ENCODE results near the gene NMUR1. TPM values are rescaled to one million over a fixed set of nuclear protein-coding genes. Genes with fewer than 3 reads are reported as not detected.
A peak's percentile ranks its signal among the peaks of the same experiment; 100 is the strongest.

Gene NMUR1
- total RNA-seq, 1 experiment from 2014 or later = not detected

DNA sequence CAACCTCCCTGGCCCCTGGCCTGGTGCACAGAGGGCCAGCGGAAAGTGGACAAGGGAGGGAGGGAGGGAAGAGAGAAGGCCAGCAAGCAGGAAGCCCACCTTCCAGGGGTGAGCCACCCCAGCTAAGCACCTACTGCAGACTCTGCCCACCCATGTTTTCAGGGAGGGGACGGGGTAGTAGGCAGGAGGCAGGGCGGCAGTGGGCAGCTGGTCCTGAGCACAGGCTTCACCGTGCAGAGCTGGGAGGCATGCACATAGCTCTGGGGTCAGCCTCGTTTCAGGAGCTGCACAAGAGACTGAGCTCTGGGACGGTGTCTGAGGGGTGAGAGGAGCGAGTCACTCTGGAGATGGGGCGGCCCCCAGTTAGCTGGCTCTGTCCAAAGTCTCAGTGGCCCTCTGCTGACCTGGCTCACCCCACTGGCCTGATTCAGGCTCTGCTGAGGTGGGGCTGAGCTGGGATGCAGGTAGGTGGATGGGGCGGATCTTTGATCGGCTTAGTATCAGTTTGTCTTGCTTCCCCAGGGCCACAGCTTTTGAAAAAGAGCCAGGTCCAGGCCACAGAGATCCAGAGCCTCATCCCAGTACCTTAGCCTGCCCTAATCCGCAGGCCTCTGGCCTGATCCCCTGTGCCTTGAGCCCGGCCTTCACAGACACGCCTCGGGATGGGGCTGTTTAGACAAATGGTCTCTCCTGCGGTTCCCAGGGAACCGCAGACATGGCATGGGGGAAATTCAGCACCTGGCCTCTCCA, 3.7 kb downstream of the NMUR1 start:
- DNase-seq (ENCODE audit: low read depth) = no peak

DNA sequence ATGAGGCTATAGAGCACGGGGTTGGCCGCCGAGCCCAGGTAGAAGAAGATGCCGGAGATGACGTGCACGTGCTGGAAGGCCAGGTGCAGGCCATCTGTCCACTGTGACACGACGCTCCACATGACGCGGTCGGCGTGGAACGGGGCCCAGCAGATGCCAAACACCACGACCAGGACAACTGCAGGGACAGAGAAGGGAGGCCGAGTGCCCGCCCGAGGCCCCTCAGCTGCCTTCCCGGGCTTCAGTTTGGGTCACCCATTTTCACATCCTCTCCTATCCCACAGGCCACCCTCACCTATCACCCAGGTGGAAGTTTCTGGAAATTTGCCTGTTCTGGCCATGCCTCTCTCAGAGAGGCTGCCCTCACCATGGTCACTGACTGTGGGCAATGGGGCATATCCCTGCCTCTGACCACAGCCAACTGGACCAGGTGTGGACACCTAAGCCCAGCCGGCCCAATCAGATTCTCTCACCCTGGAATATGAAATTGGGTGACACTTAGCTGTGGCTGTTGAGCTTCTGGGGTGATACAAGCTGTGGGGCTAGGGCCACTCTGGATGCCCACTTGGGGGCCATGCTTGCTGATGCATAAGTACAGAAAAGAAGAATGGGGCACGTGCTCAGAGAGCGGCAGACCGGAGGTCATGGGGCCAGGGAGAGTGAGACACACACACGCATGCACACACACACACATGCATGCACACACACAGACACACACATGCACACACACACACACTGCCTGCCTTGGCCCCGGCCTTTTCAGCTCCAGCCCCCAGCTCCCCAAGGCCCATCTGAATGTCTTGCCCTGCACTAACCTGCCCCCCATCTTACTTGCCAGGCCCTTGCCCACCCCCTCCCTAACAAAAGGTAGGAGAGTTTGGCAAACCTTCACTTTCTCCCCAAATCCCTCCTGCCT, 4.7 kb downstream of the NMUR1 start:
- DNase-seq (ENCODE audit: low read depth) = no peak

GRCh38 chr2:231524477-231525247, 5.6 kb downstream of the NMUR1 start:
- DNase-seq (ENCODE audit: low read depth) = no peak

DNA sequence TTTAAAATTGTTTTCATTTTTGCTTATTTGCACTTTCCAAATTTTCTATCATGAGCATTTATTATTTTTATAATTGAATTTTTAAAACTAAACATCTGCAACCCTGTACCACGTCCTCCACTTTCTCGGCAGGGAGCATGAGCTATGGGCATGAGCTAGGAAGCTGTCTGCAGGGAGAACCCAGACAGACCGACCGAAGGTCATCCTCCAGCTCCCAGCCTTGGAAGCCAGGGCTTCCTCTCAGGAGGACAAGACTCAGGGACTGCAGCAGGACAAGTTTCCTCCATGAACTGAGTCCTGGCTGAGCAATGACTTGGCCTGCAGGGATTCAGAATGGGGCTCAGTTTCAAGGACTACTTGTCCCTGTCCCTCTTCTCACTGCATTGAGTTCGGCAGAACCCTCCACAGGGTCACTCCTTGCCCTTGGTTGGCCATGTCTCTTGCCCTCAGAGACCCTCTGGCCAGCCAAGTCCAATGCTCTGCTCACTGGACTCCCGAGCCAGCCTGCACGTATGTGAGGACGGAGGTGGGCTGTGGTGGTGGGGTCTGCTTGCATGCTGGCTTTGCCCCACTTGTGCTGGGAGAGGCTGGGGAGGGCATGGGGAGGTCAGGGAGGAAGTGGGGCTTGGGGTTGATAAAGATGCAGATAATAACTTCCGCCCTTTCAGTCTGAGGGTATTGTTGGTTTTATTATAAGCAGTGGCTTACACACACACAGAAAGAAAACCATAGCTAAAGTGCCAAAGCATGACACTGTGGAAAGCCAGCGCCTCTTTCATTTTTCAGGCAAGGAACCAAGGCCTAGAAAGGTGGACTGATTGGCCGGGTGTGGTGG, 6.6 kb downstream of the NMUR1 start:
- DNase-seq (ENCODE audit: low read depth) = no peak

- DNase-seq (ENCODE audit: low read depth) = peak; percentile 67
Measured at GRCh38 chr2:231522418-231523180, 7.6 kb downstream of the NMUR1 start.

GRCh38 chr2:231521443-231521842, 8.8 kb downstream of the NMUR1 start:
- no peak for DNase-seq (ENCODE audit: low read depth)

DNA sequence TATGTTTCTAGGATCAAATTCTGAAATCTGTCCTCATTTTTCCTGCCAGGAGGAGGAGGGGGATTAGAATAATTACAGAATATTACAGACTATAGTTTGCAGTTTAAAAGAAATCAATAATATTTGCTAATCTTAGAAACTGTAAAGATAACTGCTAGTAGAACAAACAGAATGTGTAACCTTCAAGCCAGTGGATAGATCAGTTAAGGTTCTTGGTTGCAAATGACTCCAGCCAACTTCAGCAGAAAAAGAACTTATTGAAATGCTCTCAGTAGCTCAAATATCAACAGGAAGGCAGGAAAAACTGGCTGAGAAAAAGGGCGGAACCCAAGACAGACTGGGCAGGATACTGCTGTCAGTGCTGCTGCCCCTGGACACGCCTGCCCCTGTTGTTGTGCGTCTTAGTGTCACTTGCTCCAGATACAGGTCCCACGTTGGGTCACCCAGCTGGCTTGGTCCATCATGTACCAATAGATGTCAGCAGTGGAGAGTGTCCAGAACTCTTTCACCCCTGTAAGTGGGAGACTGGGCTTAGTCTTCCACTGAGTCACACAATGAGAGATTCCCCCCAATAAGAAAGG, 10.2 kb downstream of the NMUR1 start:
- no peak for DNase-seq (ENCODE audit: low read depth)

DNA sequence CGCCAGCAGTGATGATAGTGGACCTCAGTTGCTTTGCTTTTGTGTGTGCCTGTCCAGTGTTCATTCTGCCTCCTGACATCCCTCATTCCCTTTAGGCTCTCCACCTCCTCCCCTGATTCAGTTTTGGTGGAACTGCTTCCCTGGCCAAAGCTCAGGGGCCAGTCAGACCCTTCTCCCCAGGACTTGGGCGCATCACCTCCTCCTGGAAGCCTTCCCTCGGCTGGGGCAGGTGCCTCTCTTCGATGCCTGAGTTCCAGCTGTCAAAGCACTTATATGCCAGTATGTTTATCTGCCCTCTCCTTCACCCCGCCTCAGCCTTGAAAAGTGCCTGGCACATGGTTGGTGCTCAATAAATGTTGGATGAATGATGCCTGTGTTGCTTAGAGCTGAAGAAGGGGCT, 11.5 kb downstream of the NMUR1 start:
- no peak for DNase-seq (ENCODE audit: low read depth)

GRCh38 chr2:231515603-231516002, 14.6 kb downstream of the NMUR1 start:
- no peak for DNase-seq (ENCODE audit: low read depth)

- no peak for DNase-seq (ENCODE audit: low read depth)
Measured at GRCh38 chr2:231514951-231515297, 15.3 kb downstream of the NMUR1 start.

- peak; percentile 97 for DNase-seq (ENCODE audit: low read depth)
Measured at GRCh38 chr2:231514225-231514950, 15.9 kb downstream of the NMUR1 start.

- DNase-seq (ENCODE audit: low read depth) = no peak
Measured at GRCh38 chr2:231513746-231514224, 16.5 kb downstream of the NMUR1 start.

DNA sequence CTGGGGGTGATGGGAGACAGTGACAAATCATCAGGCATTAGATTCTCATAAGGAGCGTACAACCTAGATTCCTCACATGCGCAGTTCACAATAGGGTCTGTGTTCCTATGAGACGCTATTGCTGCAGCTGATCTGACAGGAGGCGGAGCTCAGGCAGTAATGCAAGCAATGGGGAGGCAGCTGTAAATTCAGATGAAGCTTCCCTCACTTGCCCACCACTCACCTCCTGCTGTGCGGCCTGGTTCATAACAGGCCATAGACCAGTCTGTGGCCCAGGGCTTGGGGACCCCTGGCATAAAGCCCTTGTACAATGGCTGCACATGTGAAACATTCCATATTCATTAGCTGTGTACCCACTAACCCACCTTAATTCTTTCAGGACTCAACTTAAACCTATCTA, 18.0 kb downstream of the NMUR1 start:
- DNase-seq (ENCODE audit: low read depth) = peak; percentile 69

DNA sequence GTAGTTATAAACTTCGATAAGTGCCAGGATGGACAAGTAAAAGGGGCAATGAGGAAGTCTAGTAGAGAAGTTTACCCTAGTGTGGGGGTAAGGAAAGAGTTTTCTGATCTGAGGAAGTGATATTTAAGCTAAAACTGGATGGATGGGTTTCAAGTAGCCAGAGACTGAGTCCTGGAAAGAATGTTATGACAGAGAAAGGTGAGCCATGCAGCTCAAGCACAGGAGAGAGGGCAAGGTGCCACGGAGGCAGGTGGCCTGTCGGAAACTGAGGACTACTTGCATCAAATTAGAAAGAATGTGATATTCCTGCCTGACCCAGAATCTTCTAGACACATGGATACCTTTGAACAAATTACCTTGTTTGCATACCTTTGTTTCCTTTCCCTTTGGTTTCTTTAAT, 26.5 kb downstream of the NMUR1 start:
- no peak for DNase-seq (ENCODE audit: low read depth)

DNA sequence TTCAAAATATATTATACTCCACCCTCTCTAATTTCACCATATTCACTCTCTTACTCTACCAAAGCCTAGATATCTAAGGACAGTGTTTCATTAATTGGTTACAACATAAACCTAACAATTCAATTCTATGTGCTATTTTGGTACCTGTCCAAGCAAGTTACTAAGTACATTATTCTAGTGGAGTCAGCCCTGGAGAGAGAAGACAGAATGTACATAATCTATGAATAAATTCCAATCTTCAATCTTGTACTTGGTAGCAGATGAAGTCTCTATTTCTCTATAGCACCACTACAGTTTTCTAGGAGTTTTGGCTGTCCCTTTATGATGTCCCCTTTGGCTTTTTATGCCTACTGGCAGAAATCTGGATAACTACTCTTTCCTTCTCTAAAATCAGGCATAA, 27.6 kb downstream of the NMUR1 start:
- DNase-seq (ENCODE audit: low read depth) = no peak

- no peak for DNase-seq (ENCODE audit: low read depth)
Measured at GRCh38 chr2:231497651-231498050, 32.6 kb downstream of the NMUR1 start.

- no peak for DNase-seq (ENCODE audit: low read depth)
Measured at GRCh38 chr2:231494669-231495068, 35.6 kb downstream of the NMUR1 start.

DNA sequence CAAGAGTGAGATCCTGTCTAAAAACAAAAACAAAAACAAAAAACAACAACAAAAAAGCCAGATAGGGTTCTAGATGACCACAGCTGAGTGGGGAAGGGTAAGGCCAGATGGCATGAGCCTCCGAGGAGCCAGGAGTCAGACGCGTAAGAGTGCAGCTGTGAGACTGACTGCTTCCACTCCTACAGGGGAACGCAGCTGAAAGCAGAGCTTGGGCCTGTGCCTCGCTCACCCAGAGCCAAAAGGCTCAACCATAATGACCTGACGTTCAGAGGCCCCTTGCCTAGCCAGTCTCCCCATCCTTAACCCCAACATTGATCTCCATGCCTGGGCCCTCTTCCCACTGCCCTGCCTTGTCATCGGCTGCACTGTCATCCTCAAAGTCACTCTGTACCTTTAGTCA, 39.4 kb downstream of the NMUR1 start:
- DNase-seq (ENCODE audit: low read depth) = no peak

DNA sequence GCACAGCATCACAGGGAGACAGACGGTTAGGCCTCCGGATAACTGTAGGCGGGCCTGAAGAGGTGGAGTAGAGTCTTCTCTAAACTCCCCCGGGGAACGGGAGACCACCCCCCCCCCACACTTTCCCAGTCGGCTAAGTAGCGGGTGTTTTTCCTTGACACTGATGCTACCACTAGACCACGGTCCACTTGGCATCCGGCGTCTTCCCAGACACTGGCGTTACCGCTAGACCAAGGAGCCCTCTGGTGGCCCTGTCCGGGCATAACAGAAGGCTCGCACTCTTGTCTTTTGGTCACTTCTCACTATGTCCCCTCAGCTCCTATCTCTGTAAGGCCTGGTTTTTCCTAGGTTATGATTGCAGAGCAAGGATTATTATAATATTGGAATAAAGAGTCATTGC, 40.3 kb downstream of the NMUR1 start:
- peak; percentile 20 for DNase-seq (ENCODE audit: low read depth)
